ENCODE measurements around the gene GPR132. TPM values are rescaled to one million over a fixed set of nuclear protein-coding genes. Genes with fewer than 3 reads are reported as not detected.
"Not testable (repeated sequence)": the region's sequence is repeated elsewhere in the genome, so short reads cannot be mapped to it uniquely, and the experiment has no call there.

Gene GPR132
- total RNA-seq, 1 donor from 2014 or later: 0.29 TPM

DNA sequence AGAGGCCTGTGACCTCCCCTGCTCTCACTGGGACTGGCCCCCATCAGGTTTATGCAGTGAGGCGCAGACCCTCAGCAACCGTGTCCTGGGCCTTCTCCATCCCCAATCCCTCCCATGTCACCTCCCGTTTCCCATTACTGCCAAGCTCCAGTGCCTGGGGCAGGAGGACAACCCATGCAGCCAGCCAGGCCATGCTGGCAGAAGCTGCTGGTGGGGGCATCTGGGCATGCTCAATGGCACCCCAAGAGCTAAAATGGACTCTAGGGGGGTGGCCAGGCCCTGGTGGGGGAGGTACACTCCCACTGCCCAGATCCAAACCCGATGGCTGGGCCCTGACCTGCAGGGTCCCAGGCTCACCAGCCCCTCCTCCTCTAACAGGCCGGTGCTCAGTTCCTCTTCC, 20.5 kb upstream of the GPR132 start:
- no peak overlapping the region for H3K4me3 ChIP-seq (ENCODE audit: low read depth, low read length)
- TF ChIP-seq CTCF (conservative IDR thresholded peaks at IDR 0.05; ENCODE audit: low read depth, low read length): no peak

DNA sequence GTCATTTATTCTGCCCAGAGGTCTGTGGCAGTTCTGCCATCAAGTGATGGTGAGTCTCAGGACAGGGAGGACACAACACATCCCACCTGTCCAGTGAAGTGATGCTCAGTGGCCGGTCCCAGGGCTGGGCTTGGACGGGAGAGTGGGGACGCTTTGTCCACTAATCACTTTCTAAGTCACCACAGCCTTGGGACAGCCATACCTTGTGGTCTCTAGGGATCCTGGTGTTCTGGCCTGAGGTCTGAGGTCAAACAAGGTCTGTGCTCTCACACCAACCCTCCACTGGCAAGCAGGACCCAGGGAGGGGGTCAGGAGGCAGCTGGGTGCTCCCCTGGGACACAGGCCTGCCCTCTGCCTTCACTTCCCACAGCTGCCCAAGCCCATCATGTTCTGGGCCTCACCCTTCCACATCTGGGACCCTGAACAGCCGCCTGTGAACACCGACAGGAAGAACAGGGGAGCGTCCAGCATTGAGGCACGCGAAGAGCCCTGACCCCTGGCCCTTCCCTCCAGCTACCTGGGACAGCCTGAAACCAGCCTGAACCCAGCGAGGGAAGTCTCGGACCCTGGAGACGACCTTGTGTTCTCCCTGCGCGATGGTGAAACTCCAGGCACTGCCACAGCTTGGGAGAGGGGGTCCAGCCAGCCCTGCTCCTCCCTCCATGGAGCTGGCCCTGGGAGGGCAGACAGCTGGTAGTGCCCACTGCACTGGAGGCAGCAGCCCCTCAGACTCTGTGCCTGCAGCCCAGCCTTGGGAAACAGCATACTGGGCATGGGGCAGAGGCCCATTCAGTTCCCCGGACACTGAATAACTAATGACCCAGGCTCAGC, 19.7 kb upstream of the GPR132 start:
- no peak for TF ChIP-seq CTCF (conservative IDR thresholded peaks at IDR 0.05; ENCODE audit: low read depth, low read length)

More for the DNA sequence above, 20.5 kb upstream of the GPR132 start:
- no peak for DNase-seq (ENCODE audit: low read depth)

DNA sequence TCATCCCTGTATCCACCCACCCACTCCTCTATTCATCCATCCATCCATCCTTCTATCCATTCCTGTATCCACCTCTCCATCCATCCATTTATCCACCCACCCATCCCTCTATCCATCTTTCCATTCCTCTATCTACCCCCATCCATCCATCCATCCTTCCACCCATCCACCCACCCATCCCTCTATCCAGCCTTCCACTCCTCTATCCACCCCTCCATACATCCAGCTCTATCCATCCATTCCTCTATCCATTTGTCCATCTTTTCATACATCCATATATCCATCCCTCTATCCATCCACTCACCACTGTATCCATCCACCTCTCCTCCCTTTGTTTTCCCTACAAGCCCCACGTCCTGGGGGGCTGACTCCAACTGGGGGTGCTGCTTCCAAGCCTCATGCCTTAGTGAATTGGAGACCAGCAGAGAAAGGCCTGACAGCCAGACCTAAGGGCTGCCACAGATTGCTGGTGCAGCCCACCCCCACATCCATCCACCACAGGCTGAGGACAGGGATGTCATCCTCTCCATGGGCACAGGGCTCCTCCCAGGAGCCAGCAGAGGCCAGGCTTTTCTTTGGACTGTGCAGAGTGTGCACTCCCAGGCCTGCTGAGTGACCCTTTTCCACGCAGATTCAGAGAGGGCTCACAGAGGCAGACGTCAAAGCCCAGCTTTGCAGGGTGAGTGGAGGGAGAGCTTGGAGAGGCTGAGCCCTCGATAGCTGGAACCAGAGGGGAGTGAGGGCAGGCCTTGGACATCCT, 18.9 kb upstream of the GPR132 start:
- TF ChIP-seq CTCF (conservative IDR thresholded peaks at IDR 0.05; ENCODE audit: low read depth, low read length): no peak
- no peak overlapping the region for H3K4me3 ChIP-seq (ENCODE audit: low read depth, low read length)
- no peak for DNase-seq (ENCODE audit: low read depth)

More for the DNA sequence above, 19.7 kb upstream of the GPR132 start:
- no peak for DNase-seq (ENCODE audit: low read depth)
- no peak overlapping the region for H3K4me3 ChIP-seq (ENCODE audit: low read depth, low read length)

DNA sequence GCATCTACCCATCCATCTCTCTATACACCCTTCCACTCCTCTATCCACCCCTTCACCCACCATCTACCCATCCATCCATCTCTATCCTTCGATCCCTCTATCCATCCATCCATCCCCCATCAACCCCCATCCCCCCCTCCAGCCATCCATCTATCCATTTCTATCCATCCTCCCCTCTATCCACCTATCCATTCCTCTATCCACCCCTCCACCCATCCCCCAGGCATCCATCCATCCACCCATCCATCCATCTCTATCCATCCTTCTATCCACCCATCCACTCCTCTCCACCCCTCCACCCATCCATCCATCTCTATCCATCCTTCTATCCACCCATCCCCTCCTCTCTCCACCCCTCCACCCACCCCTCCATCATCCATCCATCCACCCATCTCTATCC, 17.5 kb upstream of the GPR132 start:
- no peak overlapping the region for H3K4me3 ChIP-seq (ENCODE audit: low read depth, low read length)
- no peak for DNase-seq (ENCODE audit: low read depth)
- TF ChIP-seq CTCF (conservative IDR thresholded peaks at IDR 0.05; ENCODE audit: low read depth, low read length): no peak

- not testable (repeated sequence) for H3K4me3 ChIP-seq (ENCODE audit: low read depth, low read length); DNase-seq (ENCODE audit: low read depth)
Measured at GRCh38 chr14:105081473-105081872, 16.2 kb upstream of the GPR132 start.

DNA sequence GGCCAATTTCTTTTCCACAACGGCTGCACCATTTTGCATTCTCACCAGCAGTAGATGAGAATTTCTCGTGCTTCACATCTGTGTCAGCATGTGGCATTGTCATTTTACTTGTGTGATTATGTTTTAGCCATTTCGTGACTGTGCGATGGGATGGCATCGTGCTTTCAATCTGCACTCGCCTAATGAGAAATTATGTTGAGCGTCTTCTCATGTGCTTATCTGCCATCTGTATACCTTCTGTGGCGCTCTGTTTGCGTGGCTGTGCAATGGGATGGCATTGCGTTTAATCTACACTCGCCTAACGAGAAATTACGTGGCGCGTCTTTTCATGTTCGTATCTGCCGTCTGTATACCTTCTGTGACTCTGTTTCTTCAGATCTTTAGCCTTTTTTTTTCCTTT, 14.9 kb upstream of the GPR132 start:
- DNase-seq (ENCODE audit: low read depth): no peak
- TF ChIP-seq CTCF (conservative IDR thresholded peaks at IDR 0.05; ENCODE audit: low read depth, low read length): no peak
- H3K4me3 ChIP-seq (ENCODE audit: low read depth, low read length): no peak overlapping the region

DNA sequence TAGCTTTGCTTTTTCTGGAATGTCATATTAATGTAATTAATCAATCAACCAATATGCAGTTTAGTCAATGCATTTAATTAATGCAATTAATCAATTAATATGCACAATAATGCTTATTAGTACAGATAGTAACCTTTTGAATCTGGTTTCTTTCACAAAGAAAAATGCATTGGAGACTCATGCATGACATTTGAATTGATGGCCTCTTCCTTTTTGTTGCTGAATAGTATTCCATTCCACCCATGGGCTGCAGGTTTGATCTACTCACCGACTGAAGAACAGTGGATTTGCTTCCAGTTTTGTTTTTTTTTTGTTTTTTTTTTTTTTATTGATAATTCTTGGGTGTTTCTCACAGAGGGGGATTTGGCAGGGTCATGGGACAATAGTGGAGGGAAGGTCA, 13.1 kb upstream of the GPR132 start:
- TF ChIP-seq CTCF (conservative IDR thresholded peaks at IDR 0.05; ENCODE audit: low read depth, low read length): no peak
- no peak overlapping the region for H3K4me3 ChIP-seq (ENCODE audit: low read depth, low read length)
- no peak for DNase-seq (ENCODE audit: low read depth)

Data from epithelial cell of proximal tubule (primary cell).